ENCODE measurements around the gene RHOJ. TPM values are rescaled to one million over a fixed set of nuclear protein-coding genes. Genes with fewer than 3 reads are reported as not detected.

RHOJ gene
- total and polyA plus RNA-seq, 9 of the 15 experiments (the other 6 are each of a cell fraction or from before 2014, with no cell fraction given), result not detected

GRCh38 chr14:63299351-63300110, 95.3 kb downstream of the RHOJ start (continued):
- no peak for TF ChIP-seq ZNF197 (CRISPR knock-in tag; IDR thresholded peaks at IDR 0.05; ENCODE audit: low read depth)
- TF ChIP-seq KAT7 (CRISPR knock-in tag; IDR thresholded peaks at IDR 0.05; ENCODE audit: borderline replicate concordance), result no peak
- TF ChIP-seq E2F4 (CRISPR knock-in tag; IDR thresholded peaks at IDR 0.05; ENCODE audit: low read depth), result no peak
- TF ChIP-seq CREBBP (IDR thresholded peaks at IDR 0.05; ENCODE audit: low read depth, low read length), result no peak

- H3K9ac ChIP-seq (ENCODE audit: insufficient read depth in 1 of 2, low read depth in 2 of 2, low read length in 2 of 2), result no peak overlapping the region
- no peaks in the 10 kb centered on the region for H3K36me3 ChIP-seq (ENCODE audit: control insufficient read depth, insufficient read depth, low read length)
- H3K79me2 ChIP-seq (ENCODE audit: control insufficient read depth, insufficient read depth, low read length), result no peaks in the 10 kb centered on the region
- FAIRE-seq (no peak), ATAC-seq (no peak), DNase-seq (ENCODE audit: extremely low read depth in 1 of 4, low spot score in 3 of 4) (no peak)
- no peaks in the 10 kb centered on the region; a peak in 1 of 5 replicates for H3K27me3 ChIP-seq (ENCODE audit: control insufficient read depth in 2 of 2, insufficient read depth in 2 of 2, low read length in 2 of 2)
- no peak overlapping the region for H3K4me3 ChIP-seq
- H3K9me3 ChIP-seq (replicated peaks; ENCODE audit: control insufficient read depth, insufficient read depth, low read depth, low read length), result no peaks in the 10 kb centered on the region
- no peak overlapping the region for H3K27ac ChIP-seq (ENCODE audit: extremely low read depth, low read depth, low read length)
- intact Hi-C loops (cut with micrococcal nuclease) (no loop called here), in situ Hi-C loops (cut with MboI) (no loop called here)
- CTCF ChIA-PET (ENCODE audit: low intra/inter-chr PET ratio), result no interaction called here
- H3K9me1 ChIP-seq (ENCODE audit: control insufficient read depth, insufficient read depth, low read length), result no peaks in the 10 kb centered on the region
- 4% methylated on average over 2 of the region's 2 CpGs for WGBS (ENCODE audit: insufficient coverage, low coverage, missing lambda C conversion rate)
- H3K4me2 ChIP-seq (ENCODE audit: insufficient read depth, low read length), result no peak overlapping the region
- no peak overlapping the region for H2AFZ ChIP-seq (ENCODE audit: low read depth, low read length)
- no peaks in the 10 kb centered on the region for H3K4me1 ChIP-seq (replicated peaks in 1 of 2; ENCODE audit: control insufficient read depth in 2 of 2, insufficient read depth in 2 of 2, low read length in 2 of 2)
- no peaks in the 10 kb centered on the region for H4K20me1 ChIP-seq (replicated peaks; ENCODE audit: control insufficient read depth, insufficient read depth, low read length)
- BruUV-seq (replicated peaks), result no TSS peak
- POLR2A ChIA-PET, result no interaction called here
- TF ChIP-seq SMARCA4 (IDR thresholded peaks at IDR 0.05) (no peak), ZNF589 (CRISPR knock-in tag; IDR thresholded peaks at IDR 0.05; ENCODE audit: low read depth) (no peak), ZHX1 (conservative IDR thresholded peaks at IDR 0.05; ENCODE audit: low read length) (no peak), HEY1 (CRISPR knock-in tag; IDR thresholded peaks at IDR 0.05; ENCODE audit: borderline replicate concordance) (no peak), COPS2 (conservative IDR thresholded peaks at IDR 0.05) (no peak), ZNF518B (CRISPR knock-in tag; IDR thresholded peaks at IDR 0.05) (no peak), HDAC8 (tag; IDR thresholded peaks at IDR 0.05) (no peak), BRF2 (IDR thresholded peaks at IDR 0.05; ENCODE audit: borderline replicate concordance, insufficient read depth, insufficient read length) (no peak)
Measured at GRCh38 chr14:63300854-63301253, 96.6 kb downstream of the RHOJ start.
